Measurements from ENCODE around the gene SEPHS2.

DNA sequence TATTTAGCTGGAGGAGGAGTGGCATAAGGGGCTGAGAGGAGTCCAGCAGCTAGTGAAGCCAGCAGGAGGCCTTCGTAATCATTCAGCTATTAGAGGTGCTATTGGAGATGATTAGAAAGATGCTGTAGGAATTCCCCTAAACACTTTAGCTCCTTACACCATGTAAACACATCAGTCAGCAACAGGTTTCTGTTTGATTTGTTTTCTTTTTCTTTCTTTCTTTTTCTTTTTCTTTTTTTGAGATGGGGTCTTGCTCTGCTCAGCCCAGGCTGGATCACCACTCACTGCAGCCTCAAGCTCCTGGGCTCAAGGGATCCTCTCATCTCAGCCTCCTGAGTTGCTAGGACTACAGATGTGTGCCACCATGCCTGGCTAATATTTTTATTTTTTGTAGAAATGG lies 10.6 kb upstream of the SEPHS2 start:
- TF ChIP-seq POLR2AphosphoS5 (IDR thresholded peaks at IDR 0.05) (no peak), POLR2A (IDR thresholded peaks at IDR 0.05; ENCODE audit: low read depth) (no peak)
- TF ChIP-seq, protein P1, sequence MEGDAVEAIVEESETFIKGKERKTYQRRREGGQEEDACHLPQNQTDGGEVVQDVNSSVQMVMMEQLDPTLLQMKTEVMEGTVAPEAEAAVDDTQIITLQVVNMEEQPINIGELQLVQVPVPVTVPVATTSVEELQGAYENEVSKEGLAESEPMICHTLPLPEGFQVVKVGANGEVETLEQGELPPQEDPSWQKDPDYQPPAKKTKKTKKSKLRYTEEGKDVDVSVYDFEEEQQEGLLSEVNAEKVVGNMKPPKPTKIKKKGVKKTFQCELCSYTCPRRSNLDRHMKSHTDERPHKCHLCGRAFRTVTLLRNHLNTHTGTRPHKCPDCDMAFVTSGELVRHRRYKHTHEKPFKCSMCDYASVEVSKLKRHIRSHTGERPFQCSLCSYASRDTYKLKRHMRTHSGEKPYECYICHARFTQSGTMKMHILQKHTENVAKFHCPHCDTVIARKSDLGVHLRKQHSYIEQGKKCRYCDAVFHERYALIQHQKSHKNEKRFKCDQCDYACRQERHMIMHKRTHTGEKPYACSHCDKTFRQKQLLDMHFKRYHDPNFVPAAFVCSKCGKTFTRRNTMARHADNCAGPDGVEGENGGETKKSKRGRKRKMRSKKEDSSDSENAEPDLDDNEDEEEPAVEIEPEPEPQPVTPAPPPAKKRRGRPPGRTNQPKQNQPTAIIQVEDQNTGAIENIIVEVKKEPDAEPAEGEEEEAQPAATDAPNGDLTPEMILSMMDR (IDR thresholded peaks at IDR 0.05): no peak
